DOHH2 (cell line): Measurements from ENCODE around the gene HMGN4.
A peak's percentile ranks its signal among the peaks of the same experiment; 100 is the strongest.

Experiments
- H3F3A ChIP-seq: fragments of 200-600 bp; sonication (generic), shearing (Covaris generic); 2 replicates; pipeline ENCODE4 v1.6.0; 2016; ENCODE audit warnings: antibody characterized with exemption, mild to moderate bottlenecking; ENCODE audit not compliant: control insufficient read depth, insufficient read depth
- H3K27ac ChIP-seq: fragments of 200-600 bp; sonication (generic); 2 replicates; pipeline ENCODE4 v1.5.1; 2014; ENCODE audit warnings: low read depth, mild to moderate bottlenecking, low read length, moderate library complexity
- H3K27me3 ChIP-seq: fragments of 200-600 bp; sonication (generic); 2 replicates; pipeline ENCODE4 v1.6.1; 2014; ENCODE audit warnings: mild to moderate bottlenecking, low read length, mixed read lengths; ENCODE audit not compliant: control insufficient read depth
- H3K36me3 ChIP-seq: fragments of 200-600 bp; sonication (generic); 2 replicates; pipeline ENCODE4 v1.6.1; 2014; ENCODE audit warnings: mild to moderate bottlenecking, low read length, moderate library complexity, mixed read lengths; ENCODE audit not compliant: control insufficient read depth
- H3K4me1 ChIP-seq: fragments of 200-600 bp; sonication (generic); 2 replicates; pipeline ENCODE4 v1.6.1; 2014; ENCODE audit warnings: mild to moderate bottlenecking, low read length, mixed read lengths; ENCODE audit not compliant: control insufficient read depth
- H3K4me2 ChIP-seq: fragments of 200-600 bp; sonication (generic); 2 replicates; pipeline ENCODE4 v1.6.0; 2014; ENCODE audit warnings: mild to moderate bottlenecking, low read length, moderate library complexity
- H3K4me3 ChIP-seq: fragments of 200-600 bp; sonication (generic); 2 replicates; pipeline ENCODE4 v1.5.1; 2014; ENCODE audit warnings: mild to moderate bottlenecking, low read length, mixed read lengths
- H3K79me2 ChIP-seq: fragments of 200-600 bp; sonication (generic); 2 replicates; pipeline ENCODE4 v1.6.1; 2014; ENCODE audit warnings: mild to moderate bottlenecking, low read length, mixed read lengths; ENCODE audit not compliant: control insufficient read depth
- H3K9me2 ChIP-seq: fragments of 200-600 bp; sonication (generic); replicated peaks from 2 replicates; pipeline ENCODE4 v1.6.1; 2014; ENCODE audit warnings: mild to moderate bottlenecking, low read length, mixed read lengths; ENCODE audit not compliant: control insufficient read depth
- H3K9me3 ChIP-seq: fragments of 200-600 bp; sonication (generic); 2 replicates; pipeline ENCODE4 v1.6.1; 2014; ENCODE audit warnings: antibody characterized with exemption, low read length, mixed read lengths; ENCODE audit not compliant: control insufficient read depth, insufficient read depth
- H4K20me1 ChIP-seq: fragments of 200-600 bp; sonication (generic); 2 replicates; pipeline ENCODE4 v1.6.0; 2014; ENCODE audit warnings: low read depth, mild to moderate bottlenecking, antibody characterized with exemption, low read length, moderate library complexity; ENCODE audit not compliant: control insufficient read depth, insufficient read depth
- CTCF ChIP-seq: fragments of 200-600 bp; sonication (generic); IDR thresholded peaks from one replicate; pipeline ENCODE4 v1.5.1; 2014; ENCODE audit warnings: antibody characterized with exemption, mild to moderate bottlenecking, low read depth, low read length; ENCODE audit not compliant: poor library complexity, severe bottlenecking
- EZH2phosphoT487 ChIP-seq: fragments of 200-600 bp; sonication (generic); IDR thresholded peaks from 2 replicates; pipeline ENCODE4 v1.6.1; 2017; ENCODE audit warnings: borderline replicate concordance, mild to moderate bottlenecking, antibody characterized with exemption, low read length, moderate library complexity, mixed read lengths

The HMGN4 gene

GRCh38 chr6:26534681-26535465, 3.3 kb upstream of the HMGN4 start:
- Histone ChIP-seq H3K9me3 (no peaks in the 10 kb centered on the region), H3K79me2 (peaks cover 17% of the 10 kb centered on the region), H3K36me3 (peaks cover 7% of the 10 kb centered on the region), H3K4me3 (peak overlapping the region; percentile 32), H3K27me3 (no peaks in the 10 kb centered on the region), H3K9me2 (no peaks in the 10 kb centered on the region), H3K4me1 (peaks cover 55% of the 10 kb centered on the region), H3K4me2 (peak overlapping the region; percentile 52), H3K27ac (no peak overlapping the region), H4K20me1 (no peaks in the 10 kb centered on the region), H3F3A (peaks cover 32% of the 10 kb centered on the region)
- no peak for TF ChIP-seq CTCF
- TF ChIP-seq EZH2phosphoT487: no peak

- peaks cover 32% of the 10 kb centered on the region for H3F3A ChIP-seq
- H3K4me1 ChIP-seq: peaks cover 66% of the 10 kb centered on the region
Measured at GRCh38 chr6:26536571-26537159, 1.5 kb upstream of the HMGN4 start.

GRCh38 chr6:26537160-26537845, 863 bp upstream of the HMGN4 start:
- H3K27ac ChIP-seq: peak overlapping the region; percentile 85
- H3K79me2 ChIP-seq: peaks cover 41% of the 10 kb centered on the region
- H3K9me2 ChIP-seq: no peaks in the 10 kb centered on the region
- peaks cover 28% of the 10 kb centered on the region for H3F3A ChIP-seq
- H3K4me3 ChIP-seq: peak overlapping the region; percentile 83
- no peaks in the 10 kb centered on the region for H3K9me3 ChIP-seq
- peak overlapping the region; percentile 95 for H3K4me2 ChIP-seq
- H3K36me3 ChIP-seq: peaks cover 26% of the 10 kb centered on the region
- peaks cover 64% of the 10 kb centered on the region for H3K4me1 ChIP-seq
- TF ChIP-seq EZH2phosphoT487 (no peak), CTCF (no peak)
- no peaks in the 10 kb centered on the region for H3K27me3 ChIP-seq
- H4K20me1 ChIP-seq: no peaks in the 10 kb centered on the region

More at GRCh38 chr6:26536571-26537159, 1.5 kb upstream of the HMGN4 start:
- H3K27me3 ChIP-seq: no peaks in the 10 kb centered on the region
- H3K79me2 ChIP-seq: peaks cover 35% of the 10 kb centered on the region
- H4K20me1 ChIP-seq: no peaks in the 10 kb centered on the region
- peak overlapping the region; percentile 83 for H3K4me3 ChIP-seq
- no peak for TF ChIP-seq CTCF
- no peak for TF ChIP-seq EZH2phosphoT487
- peak overlapping the region; percentile 85 for H3K27ac ChIP-seq
- H3K9me3 ChIP-seq: no peaks in the 10 kb centered on the region
- peaks cover 22% of the 10 kb centered on the region for H3K36me3 ChIP-seq
- H3K4me2 ChIP-seq: peak overlapping the region; percentile 95
- H3K9me2 ChIP-seq: no peaks in the 10 kb centered on the region
